ENCODE results near the gene CAB39L.
"Not testable (repeated sequence)": the region's sequence is repeated elsewhere in the genome, so short reads cannot be mapped to it uniquely, and the experiment has no call there.

CAB39L gene

GRCh38 chr13:49298416-49298815, 145.4 kb downstream of the CAB39L start:
- Histone ChIP-seq H3K9ac (ENCODE audit: low read length) (no peak overlapping the region), H3K27me3 (ENCODE audit: low read length) (no peaks in the 10 kb centered on the region), H3K79me2 (ENCODE audit: insufficient read depth, low read length) (no peaks in the 10 kb centered on the region), H3K9me3 (ENCODE audit: insufficient read depth, low read length) (no peaks in the 10 kb centered on the region), H3K9me2 (replicated peaks; ENCODE audit: insufficient read depth, low read length) (no peaks in the 10 kb centered on the region), H3K27ac (ENCODE audit: low read depth, low read length) (no peak overlapping the region), H3K36me3 (ENCODE audit: low read length) (no peaks in the 10 kb centered on the region), H2AFZ (ENCODE audit: low read depth, low read length, severe bottlenecking) (no peak overlapping the region), H3K4me3 (ENCODE audit: insufficient read depth, low read length, poor library complexity, severe bottlenecking) (no peak overlapping the region), H4K20me1 (ENCODE audit: low read depth, low read length) (no peaks in the 10 kb centered on the region), H3F3A (ENCODE audit: insufficient read depth) (no peaks in the 10 kb centered on the region), H3K4me2 (ENCODE audit: low read depth, low read length, poor library complexity, severe bottlenecking) (no peak overlapping the region)
- TF ChIP-seq CTCF (IDR thresholded peaks at IDR 0.05; ENCODE audit: insufficient read depth, low read length, poor library complexity, severe bottlenecking), result no peak

- no peak for TF ChIP-seq CTCF (IDR thresholded peaks at IDR 0.05; ENCODE audit: insufficient read depth, low read length, poor library complexity, severe bottlenecking)
- no peak for TF ChIP-seq EZH2phosphoT487 (conservative IDR thresholded peaks at IDR 0.05; ENCODE audit: low read length)
- H3K4me2 ChIP-seq (ENCODE audit: low read depth, low read length, poor library complexity, severe bottlenecking), result no peak overlapping the region
- no peak overlapping the region for H2AFZ ChIP-seq (ENCODE audit: low read depth, low read length, severe bottlenecking)
Measured at GRCh38 chr13:49297338-49297737, 146.5 kb downstream of the CAB39L start.

GRCh38 chr13:49296659-49297058, 147.2 kb downstream of the CAB39L start:
- Histone ChIP-seq H3K9ac (ENCODE audit: low read length) (no peak overlapping the region), H3K4me3 (ENCODE audit: insufficient read depth, low read length, poor library complexity, severe bottlenecking) (no peak overlapping the region), H3K36me3 (ENCODE audit: low read length) (no peaks in the 10 kb centered on the region), H3K9me2 (replicated peaks; ENCODE audit: insufficient read depth, low read length) (no peaks in the 10 kb centered on the region), H4K20me1 (ENCODE audit: low read depth, low read length) (no peaks in the 10 kb centered on the region), H2AFZ (ENCODE audit: low read depth, low read length, severe bottlenecking) (no peak overlapping the region), H3K27me3 (ENCODE audit: low read length) (no peaks in the 10 kb centered on the region), H3K4me2 (ENCODE audit: low read depth, low read length, poor library complexity, severe bottlenecking) (no peak overlapping the region), H3K27ac (ENCODE audit: low read depth, low read length) (no peak overlapping the region), H3K9me3 (ENCODE audit: insufficient read depth, low read length) (no peaks in the 10 kb centered on the region), H3K79me2 (ENCODE audit: insufficient read depth, low read length) (no peaks in the 10 kb centered on the region), H3F3A (ENCODE audit: insufficient read depth) (no peaks in the 10 kb centered on the region)
- TF ChIP-seq CTCF (IDR thresholded peaks at IDR 0.05; ENCODE audit: insufficient read depth, low read length, poor library complexity, severe bottlenecking), result no peak
- no peak for TF ChIP-seq EZH2phosphoT487 (conservative IDR thresholded peaks at IDR 0.05; ENCODE audit: low read length)

More at GRCh38 chr13:49297338-49297737, 146.5 kb downstream of the CAB39L start:
- Histone ChIP-seq H3K9me2 (replicated peaks; ENCODE audit: insufficient read depth, low read length) (no peaks in the 10 kb centered on the region), H4K20me1 (ENCODE audit: low read depth, low read length) (no peaks in the 10 kb centered on the region), H3F3A (ENCODE audit: insufficient read depth) (no peaks in the 10 kb centered on the region), H3K9ac (ENCODE audit: low read length) (no peak overlapping the region), H3K9me3 (ENCODE audit: insufficient read depth, low read length) (no peaks in the 10 kb centered on the region), H3K79me2 (ENCODE audit: insufficient read depth, low read length) (no peaks in the 10 kb centered on the region), H3K27ac (ENCODE audit: low read depth, low read length) (no peak overlapping the region), H3K36me3 (ENCODE audit: low read length) (no peaks in the 10 kb centered on the region), H3K4me3 (ENCODE audit: insufficient read depth, low read length, poor library complexity, severe bottlenecking) (no peak overlapping the region), H3K27me3 (ENCODE audit: low read length) (no peaks in the 10 kb centered on the region)

- Histone ChIP-seq H3K79me2 (ENCODE audit: insufficient read depth, low read length) (no peaks in the 10 kb centered on the region), H3K4me2 (ENCODE audit: low read depth, low read length, poor library complexity, severe bottlenecking) (no peak overlapping the region), H3K36me3 (ENCODE audit: low read length) (no peaks in the 10 kb centered on the region), H3K9ac (ENCODE audit: low read length) (no peak overlapping the region), H3K9me3 (ENCODE audit: insufficient read depth, low read length) (no peaks in the 10 kb centered on the region), H3K9me2 (replicated peaks; ENCODE audit: insufficient read depth, low read length) (no peaks in the 10 kb centered on the region), H3K27me3 (ENCODE audit: low read length) (no peaks in the 10 kb centered on the region), H3F3A (ENCODE audit: insufficient read depth) (no peaks in the 10 kb centered on the region), H3K27ac (ENCODE audit: low read depth, low read length) (no peak overlapping the region), H2AFZ (ENCODE audit: low read depth, low read length, severe bottlenecking) (no peak overlapping the region), H3K4me3 (ENCODE audit: insufficient read depth, low read length, poor library complexity, severe bottlenecking) (no peak overlapping the region), H4K20me1 (ENCODE audit: low read depth, low read length) (no peaks in the 10 kb centered on the region)
- TF ChIP-seq EZH2phosphoT487 (conservative IDR thresholded peaks at IDR 0.05; ENCODE audit: low read length), result no peak
- no peak for TF ChIP-seq CTCF (IDR thresholded peaks at IDR 0.05; ENCODE audit: insufficient read depth, low read length, poor library complexity, severe bottlenecking)
Measured at GRCh38 chr13:49295244-49295643, 148.6 kb downstream of the CAB39L start.

- not testable (repeated sequence) for H3K4me2 ChIP-seq (ENCODE audit: low read depth, low read length, poor library complexity, severe bottlenecking); H2AFZ ChIP-seq (ENCODE audit: low read depth, low read length, severe bottlenecking); H3K9ac ChIP-seq (ENCODE audit: low read length); H3K27me3 ChIP-seq (ENCODE audit: low read length); H3K9me3 ChIP-seq (ENCODE audit: insufficient read depth, low read length); H4K20me1 ChIP-seq (ENCODE audit: low read depth, low read length); H3F3A ChIP-seq (ENCODE audit: insufficient read depth); H3K27ac ChIP-seq (ENCODE audit: low read depth, low read length); H3K4me3 ChIP-seq (ENCODE audit: insufficient read depth, low read length, poor library complexity, severe bottlenecking); H3K9me2 ChIP-seq (replicated peaks; ENCODE audit: insufficient read depth, low read length); H3K79me2 ChIP-seq (ENCODE audit: insufficient read depth, low read length); H3K36me3 ChIP-seq (ENCODE audit: low read length)
Measured at GRCh38 chr13:49294723-49295122, 149.1 kb downstream of the CAB39L start.
